Muscle of leg (tissue), 16 donors: ENCODE data around the gene TRIM64. TPM values are rescaled to one million over a fixed set of nuclear protein-coding genes. Genes with fewer than 3 reads are reported as not detected.
"Not testable (repeated sequence)": the region's sequence is repeated elsewhere in the genome, so short reads cannot be mapped to it uniquely, and the experiment has no call there.

Source experiments
- DNase-seq: peaks from one replicate; pipeline ENCODE4 v3.0.0; 2013
- H3K27ac ChIP-seq: one replicate; pipeline ENCODE4 v1.5.1; 2013; ENCODE audit warnings: mild to moderate bottlenecking, low read length, control low read depth
- H3K27me3 ChIP-seq: one replicate; pipeline ENCODE4 v1.6.1; 2013; ENCODE audit warnings: low read length; ENCODE audit not compliant: control insufficient read depth, insufficient read depth
- H3K36me3 ChIP-seq: one replicate; pipeline ENCODE4 v1.6.1; 2013; ENCODE audit warnings: low read length; ENCODE audit not compliant: control insufficient read depth, insufficient read depth
- H3K4me1 ChIP-seq: one replicate; pipeline ENCODE4 v1.6.1; 2013; ENCODE audit warnings: low read length; ENCODE audit not compliant: control insufficient read depth, insufficient read depth
- H3K4me3 ChIP-seq: one replicate; pipeline ENCODE4 v1.5.1; 2013; ENCODE audit warnings: low read length, control low read depth
- H3K9me3 ChIP-seq: replicated peaks from 2 replicates; pipeline ENCODE4 v1.6.1; 2013; ENCODE audit warnings: low read depth, low read length; ENCODE audit not compliant: control insufficient read depth
- WGBS: methylation state at CpG from one replicate; pipeline ENCODE4 v1.1.5; 2013; ENCODE audit warnings: missing lambda C conversion rate; ENCODE audit not compliant: insufficient coverage; 5-methylcytosine and 5-hydroxymethylcytosine counted together
- long read RNA-seq, 11 donors: transcript quantifications; one replicate each; lab custom pipeline, GENCODE V29; 2026
- polyA plus RNA-seq, 8 donors: library from polyadenylated mRNA; unstranded; fragments of 120-200 nt; gene quantifications; one replicate each; pipeline versions ENCODE4 v1.2.1 to v1.2.3, GENCODE V29; 2013; ENCODE audit warnings: inconsistent platforms in 1 of 8, low replicate concordance in 1 of 8; ENCODE audit not compliant: insufficient read length in 8 of 8, insufficient read depth in 1 of 8
- total RNA-seq: library from RNA; stranded (reverse); fragments of 120-200 nt; gene quantifications from one replicate; pipeline ENCODE4 v1.2.4, GENCODE V29; 2013

Gene TRIM64
- total RNA-seq (not detected), polyA plus RNA-seq (not detected)
- long read RNA-seq, donor 1: 0 reads
- long read RNA-seq, donor 2: 0 reads
- long read RNA-seq, donor 3: 0 reads
- long read RNA-seq, donor 4: 0 reads
- long read RNA-seq, donor 5: 0 reads
- long read RNA-seq, donor 6: 0 reads
- long read RNA-seq, donor 7: 0 reads
- long read RNA-seq, donor 8: 0 reads
- long read RNA-seq, donor 9: 0 reads
- long read RNA-seq, donor 10: 0 reads
- long read RNA-seq, donor 11: 0 reads

- not testable (repeated sequence) for H3K4me1 ChIP-seq, H3K27me3 ChIP-seq, H3K9me3 ChIP-seq, H3K27ac ChIP-seq, DNase-seq, H3K36me3 ChIP-seq, H3K4me3 ChIP-seq
- WGBS: no CpG with 5 or more reads among the region's 4 CpGs
These were observed at the start of gene TRIM64 for GRCh38 chr11:89965737-89966136. TSS of gene TRIM64 (plus strand) at chr11:89966037. CDS start at chr11:89968504, 2,467 bp downstream.

DNA sequence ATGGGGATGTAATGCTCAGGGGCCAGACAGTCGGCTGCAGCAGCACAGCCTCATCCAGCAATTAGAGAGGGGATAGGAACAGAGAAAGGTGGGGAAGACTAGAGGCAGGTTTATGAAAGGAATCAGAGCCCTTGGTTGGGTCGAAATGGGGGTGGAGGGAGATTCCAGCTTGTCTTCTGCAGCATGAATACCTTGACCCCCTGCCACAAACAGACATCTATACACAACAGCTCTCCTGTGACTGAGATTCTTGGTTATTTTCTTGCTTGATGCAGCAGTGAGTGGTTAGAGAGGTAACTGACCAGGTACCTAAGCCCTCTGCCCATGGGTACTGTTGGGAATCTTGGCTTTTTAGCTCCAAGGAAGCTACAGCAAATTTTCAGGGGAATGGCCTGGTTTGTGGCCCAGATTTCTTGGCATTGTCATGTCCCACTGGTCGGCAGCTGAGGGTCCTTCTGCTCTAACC is 43.6 kb upstream of the TRIM64 start, which contains the start of gene TRIM49D1:
Gene TRIM49D1 (minus strand): TSS at position 51 of the 466 bp plus-strand sequence. CDS start 4,535 bp downstream, outside the sequence.
- Histone ChIP-seq H3K27me3 (no peaks in the 10 kb centered on the region), H3K27ac (no peak within 1 kb of the TSS)

GRCh38 chr11:89923764-89924163 is 42.1 kb upstream of the TRIM64 start, which contains the start of gene TRIM49D2:
TSS of gene TRIM49D2 (plus strand) at chr11:89924064. CDS start at chr11:89926762, 2,698 bp downstream.
- no CpG with 5 or more reads among the region's 6 CpGs for WGBS
- not testable (repeated sequence) for DNase-seq, H3K9me3 ChIP-seq, H3K27ac ChIP-seq, H3K27me3 ChIP-seq, H3K4me3 ChIP-seq, H3K4me1 ChIP-seq, H3K36me3 ChIP-seq

More for the DNA sequence above, 43.6 kb upstream of the TRIM64 start, which contains the start of gene TRIM49D1:
- no peaks in the 10 kb centered on the region for H3K36me3 ChIP-seq
- H3K4me3 ChIP-seq: no peak within 1 kb of the TSS
- H3K4me1 ChIP-seq: no peaks in the 10 kb centered on the region
- no peaks in the 10 kb centered on the region for H3K9me3 ChIP-seq
- WGBS: no CpG with 5 or more reads among the region's 3 CpGs
- DNase-seq: no peak

DNA sequence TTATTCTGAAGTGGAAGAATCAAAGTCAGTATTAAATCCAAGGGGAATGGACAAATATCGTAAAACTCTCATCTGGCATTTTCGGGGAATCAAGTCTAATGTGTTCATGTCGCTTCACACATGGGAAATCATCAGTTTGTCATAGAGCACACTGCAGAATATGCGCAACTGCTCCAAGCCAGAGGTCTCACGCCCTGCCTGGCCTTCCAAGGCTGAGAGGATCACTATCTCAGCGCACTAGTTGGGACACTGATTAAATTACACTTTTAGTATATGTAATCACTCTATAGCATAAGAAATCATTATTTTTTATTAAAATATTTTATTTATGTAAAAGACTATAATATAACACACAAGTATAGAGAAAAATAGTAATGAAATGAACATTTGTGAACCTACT is 5.0 kb upstream of the TRIM64 start:
- not testable (repeated sequence) for H3K36me3 ChIP-seq, H3K27me3 ChIP-seq, DNase-seq, H3K4me3 ChIP-seq, H3K4me1 ChIP-seq, H3K9me3 ChIP-seq, H3K27ac ChIP-seq
- no CpG with 5 or more reads among the region's 6 CpGs for WGBS

Other genes with a start within 250 kb of the TRIM64 start
- not detected for gene TRIM49, start 157.5 kb upstream of the TRIM64 start, total RNA-seq
- under 1 TPM in 1 of 8 donors, not detected in 7; 0.71 TPM for gene TRIM49, start 157.5 kb upstream of the TRIM64 start, polyA plus RNA-seq
- gene TRIM64B, start 87.5 kb upstream of the TRIM64 start, total RNA-seq: not detected
- gene TRIM64B, start 87.5 kb upstream of the TRIM64 start, polyA plus RNA-seq: not detected
- gene TRIM49D1, start 43.8 kb upstream of the TRIM64 start, total RNA-seq: not detected
- under 1 TPM in 1 of 8 donors, not detected in 7; 0.12 TPM for gene TRIM49D1, start 43.8 kb upstream of the TRIM64 start, polyA plus RNA-seq
- gene TRIM49D2, start 42.0 kb upstream of the TRIM64 start, total RNA-seq: not detected
- not detected for gene TRIM49D2, start 42.0 kb upstream of the TRIM64 start, polyA plus RNA-seq
- not detected for gene TRIM49C, start 65.1 kb downstream of the TRIM64 start, total RNA-seq
- not detected for gene TRIM49C, start 65.1 kb downstream of the TRIM64 start, polyA plus RNA-seq
- gene UBTFL1, start 119.9 kb downstream of the TRIM64 start, total RNA-seq: not detected
- under 1 TPM in 1 of 8 donors, not detected in 7; 0.11 TPM for gene UBTFL1, start 119.9 kb downstream of the TRIM64 start, polyA plus RNA-seq
- gene NAALAD2, start 168.6 kb downstream of the TRIM64 start, total RNA-seq: 5.5 TPM
- gene NAALAD2, start 168.6 kb downstream of the TRIM64 start, polyA plus RNA-seq: 1 to 10 TPM; 3.4 to 6.0 (median 4.5) TPM